ENCODE measurements around the gene SMIM31. TPM values are rescaled to one million over a fixed set of nuclear protein-coding genes. Genes with fewer than 3 reads are reported as not detected.

Gene SMIM31
- polyA plus RNA-seq, 3 donors: 1.0 TPM; not detected in 2

DNA sequence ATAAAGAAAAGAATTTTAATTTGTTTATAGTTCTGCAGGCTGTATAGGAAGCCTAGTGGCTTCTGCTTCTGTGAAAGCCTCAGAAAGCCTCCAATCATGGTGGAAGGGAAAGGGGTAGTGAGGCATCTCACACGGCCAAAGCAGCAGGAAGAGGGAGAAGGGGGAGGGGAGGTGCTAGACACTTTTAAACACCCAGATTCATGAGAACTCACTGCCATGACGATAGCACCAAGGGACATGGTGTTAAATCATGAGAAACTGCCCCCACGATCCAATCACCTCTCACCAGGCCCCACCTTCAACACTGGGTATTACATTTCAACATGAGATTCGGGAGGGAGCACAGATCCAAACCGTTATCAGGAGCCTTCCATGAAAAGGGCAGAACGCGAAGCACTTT, 18.1 kb downstream of the SMIM31 start:
- H3K27ac ChIP-seq (ENCODE audit: low read depth, low read length): no peak overlapping the region
- 74 to 84% (median 83%) methylated on average over 7 of the region's 7 CpGs for WGBS, 3 donors

DNA sequence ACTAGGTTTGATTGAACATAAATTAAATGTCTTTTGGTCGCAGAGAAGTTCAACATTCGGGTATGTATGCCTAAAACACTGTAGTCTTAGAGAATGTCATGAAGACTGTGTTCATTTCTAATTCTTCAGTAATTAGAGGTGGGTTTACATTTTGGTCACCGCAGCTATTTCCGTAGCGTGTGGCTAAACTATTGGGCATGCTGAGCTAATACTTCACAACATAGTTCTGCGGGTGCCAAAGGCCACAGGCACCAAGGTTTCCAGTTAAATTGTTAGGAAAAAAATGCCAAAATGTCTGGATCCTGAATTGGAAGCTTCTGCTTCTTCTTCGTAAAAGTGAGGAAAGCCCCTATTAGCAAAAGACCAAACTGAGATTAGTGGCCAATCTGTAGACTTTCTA, 25.1 kb downstream of the SMIM31 start:
- WGBS, 3 donors: 88 to 91% (median 90%) methylated on average over 7 of the region's 7 CpGs
- no peak overlapping the region for H3K27ac ChIP-seq (ENCODE audit: low read depth, low read length)

DNA sequence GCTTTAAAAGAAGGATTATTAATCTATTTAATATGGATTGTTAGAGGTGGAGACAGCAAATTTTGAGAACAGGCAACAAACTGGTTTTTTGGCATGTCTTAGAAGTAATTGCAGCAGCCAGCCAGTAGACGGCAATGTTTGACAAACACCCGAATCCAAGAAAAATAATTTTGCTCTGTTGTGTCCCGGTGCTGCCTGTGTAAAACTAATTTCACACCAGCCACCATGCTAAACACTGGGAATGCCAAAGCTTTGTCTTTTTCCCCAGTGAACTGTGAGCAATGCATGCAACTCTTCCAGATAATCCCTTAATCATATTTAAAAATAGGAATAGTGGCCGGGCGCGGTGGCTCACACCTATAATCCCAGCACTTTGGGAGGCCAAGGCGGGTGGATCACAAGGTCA, 25.9 kb downstream of the SMIM31 start:
- no peak overlapping the region for H3K27ac ChIP-seq (ENCODE audit: low read depth, low read length)
- WGBS, 3 donors: 54 to 56% (median 54%) methylated on average over 7 of the region's 7 CpGs

DNA sequence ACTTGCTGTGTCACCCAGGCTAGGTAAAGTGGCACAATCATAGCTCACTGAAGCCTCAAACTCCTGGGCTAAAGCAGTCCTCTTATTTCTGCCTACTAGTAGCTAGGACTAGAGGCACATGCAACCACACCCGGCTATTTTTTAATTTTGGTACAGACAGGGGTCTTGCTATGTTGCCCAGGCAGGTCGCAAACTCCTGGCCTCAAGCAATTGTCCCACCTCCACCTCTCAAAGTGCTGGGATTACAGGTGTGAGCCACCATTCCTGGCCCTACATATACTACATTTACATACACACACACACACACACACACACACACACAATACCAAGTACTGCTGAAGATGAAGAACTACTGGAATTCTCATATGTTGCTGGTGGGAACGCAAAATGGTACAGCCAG, 26.9 kb downstream of the SMIM31 start:
- WGBS, 3 donors: 93 to 94% (median 94%) methylated on average over 3 of the region's 3 CpGs
- H3K27ac ChIP-seq (ENCODE audit: low read depth, low read length): no peak overlapping the region

DNA sequence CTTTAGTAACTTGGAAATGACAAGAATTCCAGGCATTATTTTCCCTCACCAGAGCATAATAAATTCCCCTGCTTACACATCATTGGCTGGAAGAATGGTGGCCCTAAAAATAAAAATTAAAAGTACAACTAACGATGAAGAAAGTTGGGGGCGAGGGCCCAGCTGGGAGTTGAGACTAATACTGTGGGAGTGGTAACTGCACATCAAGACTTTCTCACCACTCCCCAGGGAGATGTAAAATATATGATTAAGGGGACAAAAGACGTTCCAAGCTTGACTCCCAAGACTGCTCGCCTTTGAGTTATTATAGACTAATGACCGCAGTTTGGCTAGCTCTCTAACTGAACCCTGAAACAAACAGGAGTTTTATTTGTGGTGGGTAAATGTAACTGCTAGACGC, 30.0 kb downstream of the SMIM31 start:
- no peak overlapping the region for H3K27ac ChIP-seq (ENCODE audit: low read depth, low read length)
- WGBS, 3 donors: 50 to 69% (median 52%) methylated on average over 6 of the region's 6 CpGs

DNA sequence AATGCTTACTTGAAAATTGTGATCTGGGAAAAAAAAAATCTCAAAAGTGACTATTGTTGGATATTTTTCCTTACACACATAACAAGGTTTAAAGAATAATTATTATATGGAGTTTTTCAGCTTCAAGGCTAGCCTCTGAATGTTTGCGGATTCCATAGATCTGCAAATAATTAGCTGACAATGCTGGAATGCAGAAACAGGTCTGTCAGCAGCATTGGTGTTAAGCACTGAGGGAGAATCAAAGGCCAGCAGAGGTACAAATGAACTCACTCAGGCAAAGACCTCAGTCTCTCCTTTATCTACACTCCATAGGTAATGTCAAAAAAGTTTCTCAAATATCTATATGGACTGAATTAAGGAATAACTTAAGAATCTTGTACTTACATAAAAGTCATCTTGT, 35.1 kb downstream of the SMIM31 start:
- 82 to 93% (median 89%) methylated on average over 1 of the region's 1 CpG for WGBS, 3 donors
- H3K27ac ChIP-seq (ENCODE audit: low read depth, low read length): no peak overlapping the region

DNA sequence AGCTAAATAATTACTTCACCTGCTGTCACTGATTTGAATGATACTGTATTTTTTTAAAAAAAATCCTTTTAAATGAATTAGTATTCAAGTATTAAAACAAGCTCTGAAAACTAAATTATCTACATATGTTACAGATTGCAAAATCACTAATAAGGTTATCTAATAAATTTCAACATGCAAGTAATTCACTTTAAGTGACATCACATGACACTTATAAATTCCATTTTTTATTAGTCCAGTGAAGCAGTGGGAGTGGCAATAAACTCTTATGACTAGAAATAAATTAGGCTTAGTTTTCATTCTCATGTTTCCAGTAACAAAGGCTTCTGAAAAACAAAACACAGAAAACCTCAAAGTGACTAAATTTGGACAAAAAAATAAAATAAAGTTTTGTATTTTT, 36.3 kb downstream of the SMIM31 start:
- no peak overlapping the region for H3K27ac ChIP-seq (ENCODE audit: low read depth, low read length)

DNA sequence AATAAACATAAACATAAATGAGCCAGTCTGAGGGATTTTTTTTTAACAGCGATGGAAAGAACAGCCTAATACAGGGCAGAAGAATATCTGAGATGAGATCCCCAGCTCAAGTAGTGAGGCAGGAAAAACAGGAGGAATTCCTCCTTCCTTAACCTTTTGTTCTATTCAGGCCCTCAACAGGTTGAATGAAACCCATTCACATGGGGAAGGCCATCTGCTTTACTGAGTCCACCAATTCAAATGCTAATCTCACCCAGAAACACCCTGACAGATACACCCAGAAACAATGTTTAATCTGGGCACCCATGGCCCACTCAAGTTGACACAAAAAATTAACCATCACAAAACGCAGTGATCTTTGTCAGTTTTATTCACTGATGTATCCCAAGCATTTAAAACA, 45.5 kb downstream of the SMIM31 start:
- WGBS, 3 donors: 69 to 80% (median 79%) methylated on average over 2 of the region's 2 CpGs

DNA sequence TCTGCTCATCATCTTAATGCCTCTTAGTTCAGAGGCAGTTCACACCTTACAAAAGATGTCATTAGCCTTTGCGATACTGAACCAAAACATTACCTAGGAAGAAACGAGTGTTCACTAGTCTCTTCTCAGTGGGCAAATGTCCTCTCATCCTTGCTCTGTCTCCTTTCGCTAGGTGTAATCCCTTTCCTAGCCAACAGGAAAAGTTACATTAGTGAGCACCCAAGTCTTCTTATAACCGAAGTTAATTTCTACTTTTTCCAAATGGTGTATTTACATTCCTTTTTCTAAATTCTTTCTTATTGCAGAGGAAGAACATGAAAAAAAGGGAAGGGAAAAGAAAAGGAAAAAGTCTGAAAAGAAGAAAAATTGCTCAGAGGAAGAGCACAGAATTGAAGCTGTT, 46.9 kb downstream of the SMIM31 start:
- WGBS, 3 donors: 86 to 90% (median 87%) methylated on average over 4 of the region's 4 CpGs

More for the DNA sequence above, 45.5 kb downstream of the SMIM31 start:
- H3K27ac ChIP-seq (ENCODE audit: low read depth, low read length): no peak overlapping the region

DNA sequence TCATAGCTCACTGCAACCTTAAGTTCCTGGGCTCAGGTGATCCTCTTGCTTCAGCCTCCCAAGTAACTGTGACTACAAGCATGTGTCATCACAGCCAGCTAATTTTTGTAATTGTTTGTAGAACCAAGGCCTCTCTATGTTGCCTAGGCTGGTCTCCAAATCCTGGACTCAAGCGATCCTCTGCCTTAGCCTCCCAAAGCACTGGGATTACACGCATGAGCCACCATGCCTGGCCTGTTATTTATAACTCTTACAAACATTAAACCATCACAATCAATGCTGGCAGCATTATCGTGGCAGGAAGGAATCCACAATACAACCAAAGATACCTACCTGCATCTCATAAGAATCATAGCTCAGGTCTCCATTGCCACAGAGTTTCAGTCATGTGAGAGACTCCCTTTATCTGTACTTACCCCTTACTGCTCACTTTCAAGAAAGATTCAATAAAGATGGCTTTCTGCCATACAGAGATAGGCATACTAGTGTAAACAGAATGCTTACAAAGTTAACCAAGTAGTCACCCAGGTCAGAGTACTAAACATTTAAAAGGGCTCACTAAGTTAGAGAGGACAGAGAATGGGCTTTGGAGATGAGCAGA, 48.5 kb downstream of the SMIM31 start:
- WGBS, 3 donors: 68 to 87% (median 79%) methylated on average over 3 of the region's 3 CpGs
- H3K27ac ChIP-seq (ENCODE audit: low read depth, low read length): no peak overlapping the region

More for the DNA sequence above, 46.9 kb downstream of the SMIM31 start:
- no peak overlapping the region for H3K27ac ChIP-seq (ENCODE audit: low read depth, low read length)

DNA sequence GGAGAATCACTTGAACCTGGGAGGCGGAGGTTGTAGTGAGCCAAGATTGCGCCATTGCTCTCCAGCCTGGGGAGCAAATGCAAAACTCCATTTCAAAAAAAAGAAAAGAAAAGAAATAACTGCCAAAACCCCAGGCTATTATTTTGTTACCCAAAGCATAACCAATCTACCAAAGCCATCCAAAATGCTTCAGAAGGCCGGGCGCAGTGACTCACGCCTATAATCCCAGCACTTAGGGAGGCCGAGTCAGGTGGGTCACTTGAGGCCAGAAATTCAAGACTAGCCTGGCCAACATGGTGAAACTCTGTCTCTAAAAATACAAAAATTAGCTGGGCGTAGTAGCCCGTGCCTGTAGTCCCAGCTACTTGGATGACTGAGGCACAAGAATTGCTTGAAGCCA, 49.8 kb downstream of the SMIM31 start:
- no peak overlapping the region for H3K27ac ChIP-seq (ENCODE audit: low read depth, low read length)
- 90 to 97% (median 91%) methylated on average over 8 of the region's 8 CpGs for WGBS, 3 donors

DNA sequence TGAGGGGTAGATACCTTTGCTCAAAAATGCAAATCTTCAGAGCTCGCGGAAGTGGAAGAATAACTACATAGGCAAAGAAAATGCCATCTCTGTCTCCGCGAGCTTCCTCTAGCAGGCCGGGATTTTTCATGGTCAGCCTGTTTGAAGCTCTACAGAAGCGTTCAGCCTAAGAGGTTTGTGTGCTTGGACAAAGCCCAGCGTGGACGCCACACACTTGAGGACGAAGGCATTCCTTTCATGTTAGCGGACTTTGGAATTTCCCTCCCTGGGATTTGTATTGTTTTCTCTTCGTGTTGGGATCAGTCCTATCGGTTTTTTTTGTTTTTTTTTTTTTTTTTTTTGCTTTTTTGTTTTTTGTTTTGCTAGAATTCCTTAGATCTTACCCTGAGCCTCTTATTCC, 53.7 kb downstream of the SMIM31 start:
- no peak overlapping the region for H3K27ac ChIP-seq (ENCODE audit: low read depth, low read length)
- WGBS, 3 donors: 44 to 75% (median 52%) methylated on average over 12 of the region's 12 CpGs

DNA sequence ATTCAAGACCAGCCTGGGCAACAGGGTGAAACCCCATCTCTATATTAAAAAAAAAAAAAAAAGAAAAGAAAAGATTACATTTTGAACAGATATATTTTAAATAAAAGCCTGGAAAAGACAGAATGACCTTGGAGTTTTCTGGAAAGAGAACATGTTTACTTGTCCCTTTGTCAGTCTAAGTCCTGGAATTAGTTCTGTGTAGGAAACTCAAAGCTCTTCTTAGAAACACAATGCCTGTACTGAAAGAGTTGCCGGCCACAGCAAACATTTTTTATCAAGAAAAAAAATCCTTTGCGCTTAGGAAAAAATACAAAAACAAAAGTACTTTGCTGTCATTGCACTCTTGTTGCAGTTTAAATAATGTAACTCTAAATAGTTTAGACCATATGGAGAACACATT, 59.6 kb downstream of the SMIM31 start:
- 31 to 60% (median 53%) methylated on average over 2 of the region's 2 CpGs for WGBS, 3 donors

DNA sequence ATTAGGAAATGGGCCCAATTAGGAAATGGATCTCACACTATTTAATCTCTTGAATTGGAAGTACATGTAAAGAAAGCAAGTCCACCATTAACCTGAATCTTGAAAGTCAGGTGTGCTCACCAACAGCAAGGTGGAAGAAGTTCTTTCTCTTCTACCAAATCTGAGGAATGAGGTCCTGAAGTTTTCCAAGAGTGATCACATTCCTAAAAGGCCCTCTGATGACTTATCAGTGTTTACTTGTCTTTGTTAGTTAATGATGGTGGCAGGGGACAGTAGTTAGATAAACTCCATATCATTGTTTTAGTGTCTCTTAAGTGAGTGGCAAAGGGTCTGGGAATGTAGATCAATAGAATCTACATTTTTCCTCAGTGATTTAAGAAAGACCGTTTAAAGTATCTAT, 61.8 kb downstream of the SMIM31 start:
- no peak overlapping the region for H3K27ac ChIP-seq (ENCODE audit: low read depth, low read length)
- 13 to 71% (median 38%) methylated on average over 1 of the region's 1 CpG for WGBS, 3 donors

More for the DNA sequence above, 59.6 kb downstream of the SMIM31 start:
- H3K27ac ChIP-seq (ENCODE audit: low read depth, low read length): no peak overlapping the region

DNA sequence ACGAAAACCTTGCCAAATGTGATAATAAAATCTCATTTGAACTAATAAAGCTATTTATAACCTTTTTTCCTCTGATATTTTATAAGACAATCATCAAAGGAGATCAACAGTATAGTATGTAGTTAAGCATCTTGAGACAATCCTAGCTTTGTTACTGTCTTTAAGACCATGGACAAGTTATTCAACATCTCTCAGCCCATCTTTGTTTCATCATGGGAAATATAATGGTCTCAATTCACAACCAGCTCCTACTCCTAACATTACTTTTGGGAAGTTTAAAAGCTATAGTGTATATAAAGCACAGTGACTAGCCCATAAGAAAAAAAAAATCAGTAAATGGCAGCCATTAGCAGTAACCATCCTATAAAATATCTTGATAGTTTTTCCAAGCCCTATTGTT, 65.4 kb downstream of the SMIM31 start:
- H3K27ac ChIP-seq (ENCODE audit: low read depth, low read length): no peak overlapping the region
- 84 to 90% (median 86%) methylated on average over 1 of the region's 1 CpG for WGBS, 3 donors

DNA sequence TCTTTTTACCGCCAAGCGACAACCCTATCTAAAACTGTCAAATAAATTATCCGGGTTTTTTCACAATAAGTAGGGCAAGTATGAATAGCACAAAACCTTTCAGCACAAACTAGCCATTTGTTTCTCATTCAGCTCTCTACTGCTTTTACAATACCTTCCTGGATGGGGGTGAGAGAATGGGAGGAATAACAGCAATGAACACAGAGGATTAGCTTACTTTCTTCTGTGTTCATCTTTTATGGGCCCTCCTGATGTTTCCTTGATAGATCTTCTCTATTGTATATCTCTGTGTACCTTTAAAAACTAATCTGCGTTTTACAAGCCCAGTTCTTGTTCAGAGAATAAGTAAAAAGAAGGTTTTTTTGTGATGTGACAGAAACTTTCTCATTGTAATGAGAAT, 67.8 kb downstream of the SMIM31 start:
- WGBS, 3 donors: 34 to 53% (median 48%) methylated on average over 4 of the region's 4 CpGs

DNA sequence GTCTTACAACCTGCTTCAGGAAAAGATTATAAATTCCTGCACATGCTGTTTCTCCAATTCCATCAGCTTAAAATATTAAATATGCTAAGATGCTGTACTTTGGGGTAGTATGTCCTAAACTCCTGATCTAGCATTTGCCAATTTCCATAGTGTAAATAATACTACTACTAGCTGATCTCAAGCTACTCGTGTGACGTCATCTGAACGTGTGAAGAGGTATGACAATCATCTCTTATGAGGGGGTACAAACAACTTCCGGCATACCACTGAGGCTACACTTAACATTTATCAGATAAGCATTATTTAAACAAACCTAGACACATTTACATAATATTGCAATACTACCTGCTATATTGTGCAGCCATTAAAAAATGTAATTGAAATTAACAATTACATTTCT, 70.7 kb downstream of the SMIM31 start:
- H3K27ac ChIP-seq (ENCODE audit: low read depth, low read length): no peak overlapping the region
- WGBS, 3 donors: 73 to 90% (median 78%) methylated on average over 4 of the region's 4 CpGs

More for the DNA sequence above, 67.8 kb downstream of the SMIM31 start:
- H3K27ac ChIP-seq (ENCODE audit: low read depth, low read length): no peak overlapping the region

DNA sequence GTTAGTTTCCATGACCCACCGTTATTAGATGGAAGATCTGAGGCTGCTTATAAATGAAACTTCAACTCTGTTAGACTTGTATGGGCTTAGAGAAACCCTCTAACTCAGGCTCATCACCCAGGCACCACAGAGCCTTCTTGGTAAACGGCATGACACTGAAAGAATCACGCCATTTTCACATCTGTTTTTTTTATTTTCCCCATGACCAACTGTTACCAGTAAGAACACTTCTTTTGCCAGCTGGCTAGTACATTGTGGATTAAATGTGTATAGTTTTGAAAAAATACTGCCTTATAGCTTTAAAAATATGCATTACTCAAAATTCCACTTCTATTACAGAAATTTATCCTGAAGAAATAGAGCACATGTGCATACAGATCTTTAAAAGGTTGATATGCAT, 75.0 kb downstream of the SMIM31 start:
- WGBS, 3 donors: 67 to 87% (median 77%) methylated on average over 3 of the region's 3 CpGs
- no peak overlapping the region for H3K27ac ChIP-seq (ENCODE audit: low read depth, low read length)

DNA sequence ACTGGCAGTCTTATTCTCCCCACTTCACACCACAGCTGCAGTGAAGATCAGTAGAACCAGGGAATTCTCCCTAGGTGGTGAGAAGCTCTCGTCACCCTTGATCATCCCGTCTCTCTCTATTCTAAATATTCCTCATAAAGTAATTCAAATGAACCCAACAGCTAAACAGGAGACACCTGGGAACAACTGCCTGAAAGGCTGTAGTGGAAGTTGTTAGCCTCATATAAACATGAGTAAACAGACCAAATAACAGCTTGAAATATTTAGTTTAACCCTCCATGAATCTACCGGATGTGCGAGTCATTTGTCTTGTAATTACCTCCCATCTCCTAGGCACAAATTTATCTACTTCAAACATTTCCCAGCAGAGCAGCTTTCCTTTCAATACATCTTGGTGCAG, 92.6 kb downstream of the SMIM31 start:
- WGBS, 3 donors: 46 to 51% (median 48%) methylated on average over 4 of the region's 4 CpGs
- H3K27ac ChIP-seq (ENCODE audit: low read depth, low read length): no peak overlapping the region

DNA sequence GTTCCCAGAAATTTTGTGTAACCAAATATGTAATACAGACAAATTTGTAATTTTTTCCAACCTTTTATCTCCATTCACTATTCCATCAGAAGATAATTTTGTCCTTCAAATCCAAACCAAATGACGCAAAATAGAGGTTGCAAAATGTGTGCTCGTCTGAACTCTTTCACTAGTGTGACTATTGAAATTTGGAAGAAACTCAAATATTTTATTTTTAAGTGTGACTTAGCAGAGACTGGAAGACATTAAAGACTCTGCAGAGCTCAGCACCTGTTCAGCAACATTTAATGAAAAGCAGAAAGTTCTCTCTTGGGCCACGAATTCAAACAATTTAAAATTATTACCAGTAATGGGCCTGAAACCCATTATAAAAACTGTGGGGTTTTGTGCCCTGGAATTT, 93.1 kb downstream of the SMIM31 start:
- WGBS, 3 donors: 55 to 61% (median 56%) methylated on average over 3 of the region's 3 CpGs
- no peak overlapping the region for H3K27ac ChIP-seq (ENCODE audit: low read depth, low read length)

Measured in adipose tissue (tissue), 3 donors.